ENCODE data around the gene NXPE2. TPM values are rescaled to one million over a fixed set of nuclear protein-coding genes. Genes with fewer than 3 reads are reported as not detected.

NXPE2 gene
- polyA plus RNA-seq, 1 experiment = 0.04 TPM

- no peak for DNase-seq (ENCODE audit: low read depth)
- POLR2A ChIA-PET = no interaction called here
- H3K27me3 ChIP-seq (ENCODE audit: control insufficient read depth, insufficient read depth, low read length) = no peaks in the 10 kb centered on the region
- no peak for TF ChIP-seq CTCF (IDR thresholded peaks at IDR 0.05; ENCODE audit: insufficient read depth, low read depth, low read length)
- CTCF ChIA-PET = no interaction called here
- H3K36me3 ChIP-seq (ENCODE audit: control insufficient read depth, insufficient read depth, low read length) = no peaks in the 10 kb centered on the region
- H3K4me3 ChIP-seq (ENCODE audit: low read depth, low read length) = no peak overlapping the region
These were observed 13.7 kb upstream of the NXPE2 start for GRCh38 chr11:114664641-114665040.

GRCh38 chr11:114666760-114667159 lies 11.6 kb upstream of the NXPE2 start:
- TF ChIP-seq CTCF (IDR thresholded peaks at IDR 0.05; ENCODE audit: insufficient read depth, low read depth, low read length) = no peak
- no peak for DNase-seq (ENCODE audit: low read depth)
- ChIA-PET CTCF (no interaction called here), POLR2A (no interaction called here)
- Histone ChIP-seq H3K4me3 (ENCODE audit: low read depth, low read length) (no peak overlapping the region), H3K27me3 (ENCODE audit: control insufficient read depth, insufficient read depth, low read length) (no peaks in the 10 kb centered on the region), H3K36me3 (ENCODE audit: control insufficient read depth, insufficient read depth, low read length) (no peaks in the 10 kb centered on the region)

- DNase-seq (ENCODE audit: low read depth) = no peak
- Histone ChIP-seq H3K4me3 (ENCODE audit: low read depth, low read length) (no peak overlapping the region), H3K27me3 (ENCODE audit: control insufficient read depth, insufficient read depth, low read length) (no peaks in the 10 kb centered on the region), H3K36me3 (ENCODE audit: control insufficient read depth, insufficient read depth, low read length) (no peaks in the 10 kb centered on the region)
- POLR2A ChIA-PET = no interaction called here
- CTCF ChIA-PET = no interaction called here
- no peak for TF ChIP-seq CTCF (IDR thresholded peaks at IDR 0.05; ENCODE audit: insufficient read depth, low read depth, low read length)
These were observed 10.2 kb upstream of the NXPE2 start for GRCh38 chr11:114668109-114668508.

GRCh38 chr11:114673661-114674060 lies 4.7 kb upstream of the NXPE2 start:
- Histone ChIP-seq H3K27me3 (ENCODE audit: control insufficient read depth, insufficient read depth, low read length) (no peaks in the 10 kb centered on the region), H3K36me3 (ENCODE audit: control insufficient read depth, insufficient read depth, low read length) (no peaks in the 10 kb centered on the region), H3K4me3 (ENCODE audit: low read depth, low read length) (no peak overlapping the region)
- ChIA-PET CTCF (interaction anchor here (0.7 kb wide), 1 partner anchor 339 kb away, joined by 3 read pairs; no protein-coding TSS in a partner anchor), POLR2A (no interaction called here)
- DNase-seq (ENCODE audit: low read depth) = no peak
- no peak for TF ChIP-seq CTCF (IDR thresholded peaks at IDR 0.05; ENCODE audit: insufficient read depth, low read depth, low read length)

GRCh38 chr11:114679505-114679904 lies 1.2 kb downstream of the NXPE2 start:
- no peak for TF ChIP-seq CTCF (IDR thresholded peaks at IDR 0.05; ENCODE audit: insufficient read depth, low read depth, low read length)
- no peaks in the 10 kb centered on the region for H3K36me3 ChIP-seq (ENCODE audit: control insufficient read depth, insufficient read depth, low read length)
- no peaks in the 10 kb centered on the region for H3K27me3 ChIP-seq (ENCODE audit: control insufficient read depth, insufficient read depth, low read length)
- no peak for DNase-seq (ENCODE audit: low read depth)
- CTCF ChIA-PET = no interaction called here
- POLR2A ChIA-PET = no interaction called here
- H3K4me3 ChIP-seq (ENCODE audit: low read depth, low read length) = no peak overlapping the region
